Raji (cell line): ENCODE data around the gene RASA3.

Experiments used
- POLR2A ChIP-seq: IDR thresholded peaks from 2 replicates; pipeline ENCODE4 v1.6.1; 2011; ENCODE audit warnings: low read depth, low read length, control low read depth; ENCODE audit not compliant: insufficient read depth

The RASA3 gene

DNA sequence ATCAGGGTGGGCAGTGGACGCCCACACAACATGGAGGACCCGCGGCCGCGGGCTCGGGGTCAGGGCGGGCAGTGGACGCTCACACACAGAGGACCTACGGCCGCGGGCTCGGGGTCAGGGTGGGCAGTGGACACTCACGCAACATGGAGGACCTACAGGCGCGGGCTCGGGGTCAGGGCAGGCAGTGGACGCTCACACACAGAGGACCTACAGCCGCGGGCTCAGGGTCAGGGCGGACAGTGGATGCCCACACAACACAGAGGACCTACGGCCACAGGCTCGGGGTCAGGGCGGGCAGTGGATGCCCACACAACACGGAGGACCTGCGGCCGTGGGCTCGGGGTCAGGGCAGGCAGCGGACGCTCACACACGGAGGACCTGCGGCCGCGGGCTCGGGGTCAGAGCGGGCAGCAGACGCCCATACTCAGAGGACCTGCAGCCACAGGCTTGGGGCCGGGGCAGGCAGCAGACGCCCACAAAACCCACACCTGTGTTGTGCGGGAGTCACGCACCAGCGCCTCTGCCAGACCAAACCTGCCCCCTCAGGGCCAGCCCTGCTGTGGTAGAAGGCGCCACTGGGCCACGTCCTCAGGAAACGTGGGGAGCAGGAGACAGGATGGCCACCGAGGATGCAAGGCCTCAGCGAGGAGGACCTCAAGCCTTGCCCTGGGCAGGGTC lies 131.0 kb downstream of the RASA3 start:
- TF ChIP-seq POLR2A, result no peak

DNA sequence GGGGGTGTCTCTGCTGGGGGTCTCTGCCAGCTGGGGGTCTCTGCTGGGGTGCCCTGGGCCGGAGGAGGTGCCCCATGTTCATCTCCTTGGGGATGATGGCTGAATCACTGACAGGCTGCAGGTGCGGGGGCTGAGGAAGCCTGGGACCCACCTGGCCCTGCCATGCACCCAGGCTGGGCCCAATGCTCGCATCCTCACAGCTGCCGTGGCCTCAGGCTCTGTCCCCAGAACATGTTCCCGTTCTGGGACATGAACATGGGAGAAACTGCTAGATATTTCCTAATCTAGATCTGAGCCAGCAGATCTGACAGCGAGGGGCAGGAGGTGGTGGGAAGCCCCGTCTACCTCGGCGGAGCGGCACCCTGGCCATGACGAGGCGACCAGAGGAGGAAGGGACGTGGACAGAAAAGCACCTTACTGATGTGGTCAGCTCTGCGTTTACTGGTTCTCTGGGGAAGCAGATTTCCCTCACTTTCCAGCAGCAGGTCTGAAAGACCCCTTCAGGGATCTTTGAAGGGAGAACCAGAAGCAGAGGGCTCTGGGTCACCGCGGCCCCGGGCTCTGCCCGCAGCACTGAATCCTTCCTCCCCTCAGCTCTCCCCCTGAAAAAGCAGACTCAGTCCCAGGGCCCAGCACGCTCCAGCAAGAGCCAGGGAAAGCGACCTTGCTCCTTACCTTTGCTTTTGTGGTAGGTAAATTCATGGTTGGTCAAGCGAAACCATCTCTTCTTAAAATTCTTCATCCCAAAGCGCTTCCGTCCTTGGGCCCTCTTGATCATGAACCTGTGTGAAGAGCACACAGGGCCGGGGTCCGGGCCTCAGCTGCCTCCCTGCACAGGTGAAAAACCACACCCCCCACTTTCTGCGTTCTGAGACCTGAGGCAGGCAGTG lies 132.0 kb downstream of the RASA3 start:
- no peak for TF ChIP-seq POLR2A

DNA sequence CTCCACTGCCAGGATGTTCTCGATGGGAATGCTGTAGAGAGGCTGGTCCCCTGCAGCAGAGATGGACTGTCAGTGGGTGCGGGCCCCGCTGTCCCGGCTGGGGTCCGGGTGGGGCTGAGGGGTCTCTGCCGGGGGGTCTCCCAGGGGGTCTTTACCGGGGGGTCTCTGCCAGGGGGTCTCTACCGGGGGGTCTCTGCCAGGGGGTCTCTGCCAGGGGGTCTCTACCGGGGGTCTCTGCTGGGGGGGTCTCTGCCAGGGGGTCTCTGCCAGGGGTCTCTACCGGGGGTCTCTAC lies 132.9 kb downstream of the RASA3 start:
- TF ChIP-seq POLR2A, result no peak

DNA sequence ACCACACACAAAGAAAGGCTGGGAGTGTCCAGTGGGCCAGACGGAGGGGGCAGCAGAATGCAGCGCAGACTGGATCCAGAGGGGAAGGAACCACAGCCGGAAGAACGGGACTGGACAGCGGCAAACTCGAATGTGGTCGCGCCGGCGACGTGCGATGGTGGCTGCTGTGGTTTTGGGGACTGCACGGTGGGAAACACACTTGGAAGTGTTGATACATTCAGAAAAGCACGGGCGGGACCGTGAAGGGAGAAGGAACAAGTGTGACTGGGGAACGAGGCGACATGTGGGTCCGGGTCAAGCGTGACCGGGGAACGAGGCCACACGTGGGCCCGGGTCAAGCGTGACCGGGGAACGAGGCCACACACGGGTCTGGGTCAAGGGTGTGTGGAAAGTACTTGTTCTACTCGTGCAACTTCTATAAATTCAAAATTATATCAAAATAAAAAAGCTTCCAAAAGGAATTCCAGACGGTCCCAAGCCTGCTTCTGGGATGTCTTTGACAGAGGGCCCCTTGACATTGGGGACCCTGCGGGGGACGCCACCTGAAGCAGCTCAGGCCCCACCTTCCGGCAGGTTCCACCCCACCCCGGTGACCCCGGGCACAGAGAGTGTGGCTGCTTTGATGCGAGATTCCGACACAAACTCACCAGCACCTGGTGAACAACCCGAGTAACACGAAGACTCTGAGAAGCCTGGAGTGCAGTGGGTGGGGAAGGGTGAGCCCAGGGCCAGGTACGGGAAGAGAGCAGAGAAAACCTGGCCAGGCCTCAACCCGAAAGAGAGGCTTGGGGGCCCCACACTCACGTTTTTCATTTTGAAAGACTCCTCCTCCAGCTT lies 133.4 kb downstream of the RASA3 start:
- no peak for TF ChIP-seq POLR2A

DNA sequence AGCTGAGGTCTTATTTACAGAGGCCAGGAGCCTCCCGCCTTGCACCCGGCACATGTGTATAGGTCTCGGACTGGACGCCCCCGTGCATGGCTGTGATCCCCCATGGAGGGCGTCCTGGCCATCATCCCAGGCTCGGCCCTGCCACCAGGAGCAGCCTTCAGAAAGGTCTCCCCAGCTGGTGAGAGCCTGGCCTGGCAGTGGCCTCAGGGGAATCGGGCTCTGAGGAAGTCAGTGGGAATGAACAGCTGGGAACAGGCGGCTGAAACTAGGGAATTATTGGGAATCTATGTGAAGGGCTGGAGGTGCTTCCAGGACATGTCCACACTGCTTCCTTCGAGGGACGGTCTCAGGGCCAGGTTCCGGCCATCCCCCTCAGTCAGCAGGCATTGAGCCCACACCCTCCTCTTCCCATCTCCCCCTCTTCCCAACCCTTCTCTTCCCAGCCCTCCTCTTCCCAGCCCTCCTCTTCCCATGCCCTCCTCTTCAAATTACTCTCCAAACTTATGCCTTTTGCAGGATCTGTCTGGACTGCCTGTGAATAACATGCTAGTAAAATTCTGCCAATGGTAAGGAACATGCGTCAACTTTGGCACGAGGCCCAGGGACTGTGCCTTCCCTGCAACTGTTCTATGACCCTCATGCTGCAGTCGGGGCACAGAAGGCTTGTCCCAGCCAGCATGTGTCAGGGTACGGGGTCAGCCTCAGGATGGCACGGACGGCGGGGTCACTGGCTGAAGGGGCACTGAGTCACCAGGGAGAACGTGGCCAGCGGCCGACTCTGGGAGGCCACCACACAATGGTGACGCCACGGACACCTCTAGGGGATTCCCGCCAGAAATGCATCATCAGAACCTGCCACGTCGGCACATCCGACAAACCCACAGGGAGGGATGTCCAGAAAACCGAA lies 134.3 kb downstream of the RASA3 start:
- no peak for TF ChIP-seq POLR2A

DNA sequence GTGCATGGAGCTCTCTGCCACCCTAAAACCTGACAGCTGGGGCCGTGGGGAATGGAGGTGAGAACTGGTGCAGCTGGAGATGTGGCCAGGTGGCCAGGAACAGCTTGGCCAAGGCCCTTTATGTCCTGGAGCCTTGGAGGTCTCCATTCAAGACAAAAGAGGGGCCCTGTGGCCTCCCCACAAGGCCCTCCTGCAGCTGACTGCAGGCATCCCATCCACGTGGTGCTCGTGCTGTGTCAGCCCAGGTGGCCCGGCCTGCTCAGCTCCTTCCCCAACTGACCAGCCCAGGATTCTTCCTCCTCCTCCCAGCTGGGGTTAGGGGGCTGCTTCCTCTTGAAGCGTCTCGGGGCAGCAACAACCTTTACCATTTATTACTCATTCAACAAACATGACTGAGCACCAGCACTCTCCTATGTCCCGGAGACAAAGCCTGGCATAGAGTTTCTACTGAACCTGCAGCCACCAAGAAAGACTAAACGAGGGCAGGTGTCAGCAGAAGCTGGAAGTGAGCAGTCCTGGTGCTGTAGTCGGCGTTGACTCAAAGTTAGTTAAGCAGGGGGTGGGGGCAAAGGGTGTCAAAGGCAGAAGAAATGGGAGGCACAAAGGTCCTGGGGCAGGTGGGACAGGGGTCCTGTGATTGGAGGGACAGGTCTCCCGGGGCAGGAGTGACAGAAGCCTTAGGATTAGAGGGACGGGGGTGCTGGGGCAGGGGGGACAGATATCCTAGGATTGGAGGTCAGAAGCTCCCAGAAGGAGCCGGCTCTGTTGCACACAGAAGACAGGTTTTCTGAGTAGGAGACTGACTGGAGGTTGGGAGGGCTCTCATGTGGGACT lies 135.3 kb downstream of the RASA3 start:
- no peak for TF ChIP-seq POLR2A

DNA sequence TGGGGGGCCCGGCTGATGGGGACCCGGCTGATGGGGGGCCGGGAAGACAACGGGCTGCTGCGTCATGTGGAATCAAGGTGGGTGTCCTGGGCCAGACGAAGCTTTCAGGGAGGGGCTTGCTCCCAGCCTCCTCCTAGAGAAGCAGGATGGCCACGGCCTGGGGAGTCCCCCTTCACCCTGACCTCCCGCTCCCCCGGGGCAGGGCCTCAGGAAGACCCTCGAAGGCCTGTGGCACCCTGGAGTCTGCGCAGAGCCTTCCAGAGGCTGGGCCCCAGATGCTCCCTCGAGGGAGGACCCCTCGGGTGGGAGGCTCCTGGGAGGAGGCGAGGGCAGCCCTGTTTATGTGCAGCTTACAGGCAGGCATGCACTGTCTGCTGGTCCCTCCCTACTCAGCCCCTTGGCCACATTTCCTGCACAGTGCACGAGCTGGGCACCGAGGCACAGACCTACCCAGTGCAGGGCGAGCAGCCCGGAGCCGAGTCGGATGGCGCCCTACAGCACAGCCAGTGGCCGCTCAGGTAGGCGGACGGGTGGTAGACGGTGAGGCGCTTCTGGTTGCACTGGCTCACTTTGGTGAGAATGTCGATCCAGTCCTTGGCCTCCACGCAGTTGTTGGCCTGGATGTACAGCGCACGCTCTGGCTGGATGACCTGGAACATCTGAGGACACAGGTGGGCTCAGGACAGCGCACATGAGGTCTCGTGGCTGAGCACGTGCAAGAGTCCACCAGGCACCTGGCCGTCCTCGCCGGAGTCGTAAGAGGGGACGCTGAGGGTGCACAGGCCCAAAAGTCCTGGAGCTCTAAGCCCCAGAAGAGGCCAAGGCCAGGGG lies 136.1 kb downstream of the RASA3 start:
- TF ChIP-seq POLR2A, result no peak

DNA sequence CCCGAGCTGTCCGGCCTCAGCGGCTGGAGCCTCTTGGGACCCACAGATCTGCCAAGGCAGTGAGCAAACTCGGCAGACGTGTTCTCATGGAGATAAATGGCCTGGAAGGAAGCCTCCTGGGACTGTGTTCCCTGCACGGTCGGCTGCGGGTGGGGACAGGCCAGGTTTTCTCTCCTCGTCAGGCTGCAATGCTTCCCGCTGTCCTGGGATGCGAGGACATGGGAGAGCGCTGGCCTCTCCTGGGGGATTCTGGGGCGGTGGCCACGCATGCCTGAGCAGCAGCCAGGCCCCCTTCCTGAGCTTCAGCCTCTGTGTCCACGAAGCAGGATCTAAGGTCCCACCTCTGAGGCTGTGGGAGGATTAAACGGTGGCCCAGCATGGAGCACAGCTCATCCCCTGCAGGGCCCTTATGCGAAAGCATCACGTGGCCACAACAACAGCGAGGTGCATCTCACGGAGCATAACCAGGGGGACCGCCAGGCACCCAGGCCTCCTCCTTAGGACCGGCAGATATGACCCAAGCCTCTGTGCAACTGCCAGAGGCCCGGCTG lies 137.3 kb downstream of the RASA3 start:
- no peak for TF ChIP-seq POLR2A

DNA sequence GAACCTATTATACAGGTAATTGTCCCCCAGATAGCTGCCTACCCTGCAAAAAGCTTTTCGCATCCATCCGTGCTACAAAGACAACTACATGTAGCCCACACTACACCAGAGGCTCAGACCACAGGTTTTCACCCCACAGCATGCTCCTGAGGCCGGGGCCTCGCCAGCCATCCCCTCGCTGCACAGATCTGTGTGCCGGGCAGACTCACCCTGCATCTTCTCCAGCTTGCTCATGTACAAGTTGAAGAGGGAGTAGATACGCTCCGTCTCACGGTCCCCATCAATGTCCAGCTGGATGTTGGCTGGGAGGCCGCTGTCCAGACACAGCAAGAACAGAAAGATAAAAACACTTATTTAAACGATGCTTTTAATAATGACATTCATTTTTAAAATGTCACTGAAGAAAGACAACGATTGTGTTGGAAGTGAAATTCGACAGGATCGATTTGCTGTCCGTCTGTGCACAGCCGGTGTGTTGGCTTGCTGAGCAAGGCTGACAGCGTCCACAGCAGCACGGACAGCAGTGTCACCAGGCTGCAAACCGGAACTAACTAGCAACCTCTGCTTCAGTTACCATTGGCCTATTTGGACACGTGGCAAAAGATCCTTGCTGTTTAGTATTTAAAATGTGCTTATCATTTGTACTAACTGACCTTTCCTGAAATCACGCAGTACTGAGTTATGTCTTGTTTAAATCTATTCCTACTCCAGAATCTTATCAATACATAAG lies 140.0 kb downstream of the RASA3 start:
- TF ChIP-seq POLR2A, result no peak

DNA sequence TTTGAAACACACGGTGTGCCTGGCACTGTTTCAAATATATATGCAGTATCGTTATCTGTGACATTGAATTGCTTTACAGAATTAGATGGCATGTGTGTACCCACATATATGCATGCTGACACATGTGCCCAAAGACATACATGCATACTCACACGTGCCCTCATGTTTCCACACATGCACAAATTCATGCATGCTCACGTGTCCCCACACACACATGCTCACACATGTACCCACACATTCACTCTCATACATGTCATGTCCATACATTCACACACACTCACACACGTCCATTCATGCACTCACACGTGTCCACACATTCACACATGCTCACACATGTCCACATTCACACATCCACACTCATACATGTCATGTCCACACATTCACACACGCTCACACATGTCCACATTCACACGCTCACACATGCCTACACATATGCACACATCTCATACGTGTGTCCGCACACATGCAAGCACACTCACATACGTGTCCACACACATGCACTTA lies 140.7 kb downstream of the RASA3 start:
- TF ChIP-seq POLR2A, result no peak

DNA sequence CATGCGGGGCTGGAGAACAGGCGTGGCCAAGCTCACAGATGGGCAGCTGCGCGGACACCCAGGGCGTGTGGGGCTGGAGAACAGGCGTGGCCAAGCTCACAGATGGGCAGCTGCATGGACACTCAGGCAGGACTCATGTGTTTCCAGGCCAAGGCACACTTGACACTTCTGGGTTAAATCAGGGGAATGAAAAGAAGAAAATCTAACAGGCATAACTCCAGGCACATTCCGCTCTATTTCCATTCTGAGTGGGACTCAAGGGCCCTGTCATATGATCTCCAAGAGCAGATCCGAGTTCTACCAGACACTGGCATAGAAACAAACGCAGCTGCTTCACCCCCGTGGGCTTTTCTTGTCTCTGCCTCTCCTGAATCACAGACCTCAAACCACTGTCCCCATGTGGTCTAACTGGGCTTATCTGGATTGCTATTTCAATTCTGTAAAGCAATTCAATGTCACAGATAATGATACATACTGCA lies 141.2 kb downstream of the RASA3 start:
- no peak for TF ChIP-seq POLR2A
